CD4-positive, alpha-beta T cell (primary cell): ENCODE results near the gene NR3C1. TPM values are rescaled to one million over a fixed set of nuclear protein-coding genes. Genes with fewer than 3 reads are reported as not detected.

Source experiments
- ATAC-seq: fragments of 200-7000 bp; cut with Tn5 transposase; one replicate; pipeline ENCODE4 v1.10.0; 2022; ENCODE audit warnings: mild to moderate bottlenecking; ENCODE audit not compliant: poor library complexity
- CTCF ChIA-PET: fragments of 350-600 bp; sonication (Branson Sonifier 250); formaldehyde crosslinking; loops from one replicate; lab custom pipeline; 2021; ENCODE audit warnings: antibody characterized with exemption, inconsistent platforms; lab: Charles Lee
- POLR2A ChIA-PET: fragments of 350-600 bp; sonication (Branson Sonifier 250); formaldehyde crosslinking; loops from one replicate; lab custom pipeline; 2021; ENCODE audit warnings: antibody characterized with exemption, inconsistent platforms; lab: Charles Lee
- DNase-seq, 14 experiments: peaks; one replicate each; pipeline ENCODE4 v3.0.0-alpha.2; 2013 to 2020; ENCODE audit warnings: mixed read lengths in 2 of 14
- H3K27ac ChIP-seq, 2 donors: one replicate each; pipeline versions ENCODE4 v1.5.1 to v1.7.0; 2013; ENCODE audit warnings: low read length in 2 of 2, low read depth in 1 of 2, mild to moderate bottlenecking in 1 of 2
- H3K27me3 ChIP-seq, 2 experiments: 1 replicate in 1 of 2; 2 replicates in 1 of 2; pipeline versions ENCODE4 v1.6.1 to v1.7.0; 2013; ENCODE audit warnings: low read length in 2 of 2, control low read depth in 1 of 2, mild to moderate bottlenecking in 1 of 2, moderate library complexity in 1 of 2; ENCODE audit not compliant: insufficient read depth in 2 of 2, control insufficient read depth in 1 of 2
- H3K36me3 ChIP-seq: one replicate; pipeline ENCODE4 v1.6.1; 2013; ENCODE audit warnings: low read length, control low read depth; ENCODE audit not compliant: insufficient read depth
- H3K4me1 ChIP-seq: one replicate; pipeline ENCODE4 v1.6.1; 2013; ENCODE audit warnings: low read length, control low read depth; ENCODE audit not compliant: insufficient read depth
- H3K4me3 ChIP-seq: one replicate; pipeline ENCODE4 v1.5.1; 2013; ENCODE audit warnings: mild to moderate bottlenecking, low read length, moderate library complexity
- H3K9me3 ChIP-seq, 2 experiments: 1 replicate in 1 of 2; 2 replicates in 1 of 2; pipeline versions ENCODE4 v1.6.1 to v1.7.0; 2013; ENCODE audit warnings: low read length in 2 of 2, mild to moderate bottlenecking in 2 of 2, control low read depth in 1 of 2, moderate library complexity in 1 of 2; ENCODE audit not compliant: control insufficient read depth in 1 of 2, insufficient read depth in 1 of 2
- H3K27ac Mint-ChIP-seq: one replicate; pipeline ENCODE4 v1.8.0; 2020; ENCODE audit warnings: mixed read lengths
- H3K27me3 Mint-ChIP-seq: one replicate; pipeline ENCODE4 v1.8.0; 2021; ENCODE audit warnings: mixed read lengths
- H3K36me3 Mint-ChIP-seq: one replicate; pipeline ENCODE4 v1.8.0; 2021; ENCODE audit warnings: low read depth, mixed read lengths
- H3K4me1 Mint-ChIP-seq: one replicate; pipeline ENCODE4 v1.8.0; 2021; ENCODE audit warnings: low read depth, mixed read lengths
- H3K4me3 Mint-ChIP-seq: one replicate; pipeline ENCODE4 v1.8.0; 2020; ENCODE audit warnings: mild to moderate bottlenecking, mixed read lengths
- H3K9me3 Mint-ChIP-seq: one replicate; pipeline ENCODE4 v1.8.0; 2020; ENCODE audit warnings: mixed read lengths
- CTCF ChIP-seq: fragments of 200-600 bp; IDR thresholded peaks from one replicate; pipeline ENCODE4 v1.8.0; 2022; ENCODE audit warnings: antibody characterized with exemption, mild to moderate bottlenecking
- intact Hi-C, 2 experiments: fragments of 100-400 bp; cut with DNase I in 1 of 2; cut with micrococcal nuclease in 1 of 2; formaldehyde crosslinking; loops; one replicate each; pipeline versions ENCODE4 v1.15.1 to v1.9.0; 2023 to 2025; cut with DNase I, micrococcal nuclease
- total RNA-seq, 174 experiments: library from RNA in 2 of 174; stranded (reverse) in 2 of 174; gene quantifications; one replicate each; pipeline ENCODE4 v1.2.3 and lab custom pipeline; 2021 to 2026

NR3C1 gene
- total RNA-seq, 2 experiments from 2014 or later, result 168 to 191 TPM

GRCh38 chr5:143262393-143263174 lies 140.9 kb downstream of the NR3C1 start:
- Mint-ChIP-seq H3K4me1 (no peaks in the 10 kb centered on the region), H3K36me3 (peaks cover 4% of the 10 kb centered on the region), H3K9me3 (peaks cover 6% of the 10 kb centered on the region), H3K4me3 (no peak overlapping the region), H3K27ac (no peak overlapping the region), H3K27me3 (no peaks in the 10 kb centered on the region)
- intact Hi-C loops, result no loop called here
- CTCF ChIA-PET, result no interaction called here
- Histone ChIP-seq H3K36me3 (no peaks in the 10 kb centered on the region), H3K27ac (no peak overlapping the region), H3K27me3 (no peaks in the 10 kb centered on the region), H3K9me3 (peaks cover 0 to 2% of the 10 kb centered on the region in 2 experiments), H3K4me1 (no peaks in the 10 kb centered on the region), H3K4me3 (no peak overlapping the region)
- TF ChIP-seq CTCF, result no peak
- POLR2A ChIA-PET, result no interaction called here
- ATAC-seq, result no peak
- peak in 2 of 14 experiments; percentile 36 to 50 for DNase-seq

- Histone ChIP-seq H3K36me3 (no peaks in the 10 kb centered on the region), H3K27ac (no peak overlapping the region), H3K4me3 (no peak overlapping the region), H3K4me1 (no peaks in the 10 kb centered on the region), H3K27me3 (no peaks in the 10 kb centered on the region), H3K9me3 (no peaks in the 10 kb centered on the region)
- ChIA-PET CTCF (no interaction called here), POLR2A (no interaction called here)
- no peak overlapping the region for H3K4me3 Mint-ChIP-seq
- no peak for TF ChIP-seq CTCF
- DNase-seq (peak in 3 of 14 experiments; percentile 2 to 50 (median 36)), ATAC-seq (no peak)
- H3K27ac Mint-ChIP-seq, result no peak overlapping the region
- intact Hi-C loops, result no loop called here
- peaks cover 4% of the 10 kb centered on the region for H3K36me3 Mint-ChIP-seq
- H3K4me1 Mint-ChIP-seq, result no peaks in the 10 kb centered on the region
- no peaks in the 10 kb centered on the region for H3K27me3 Mint-ChIP-seq
- H3K9me3 Mint-ChIP-seq, result peaks cover 4% of the 10 kb centered on the region
Measured at GRCh38 chr5:143261748-143262392, 141.6 kb downstream of the NR3C1 start.

GRCh38 chr5:143259254-143259605 lies 144.3 kb downstream of the NR3C1 start:
- no peaks in the 10 kb centered on the region for H3K9me3 Mint-ChIP-seq
- no peak overlapping the region for H3K4me3 Mint-ChIP-seq
- H3K27ac Mint-ChIP-seq, result no peak overlapping the region
- no peaks in the 10 kb centered on the region for H3K4me1 ChIP-seq
- H3K36me3 Mint-ChIP-seq, result no peaks in the 10 kb centered on the region
- DNase-seq (no peak), ATAC-seq (no peak)
- ChIA-PET CTCF (no interaction called here), POLR2A (no interaction called here)
- H3K36me3 ChIP-seq, result no peaks in the 10 kb centered on the region
- H3K27ac ChIP-seq, result no peak overlapping the region
- H3K27me3 Mint-ChIP-seq, result no peaks in the 10 kb centered on the region
- H3K4me3 ChIP-seq, result no peak overlapping the region
- no peaks in the 10 kb centered on the region for H3K27me3 ChIP-seq
- intact Hi-C loops, result no loop called here
- H3K4me1 Mint-ChIP-seq, result no peaks in the 10 kb centered on the region
- no peak for TF ChIP-seq CTCF
- no peaks in the 10 kb centered on the region for H3K9me3 ChIP-seq
